UCSD-AML1 (cell line): ENCODE results near the gene DLG4.

ENCODE experiments used
- DNase-seq: peaks from one replicate; lab custom pipeline; 2025; ENCODE audit not compliant: unreplicated experiment; lab: John Stamatoyannopoulos, UW

DLG4 gene

GRCh38 chr17:7219812-7220592 lies at the start of gene DLG4, which contains the start of gene ACADVL:
Gene DLG4, minus strand, starts transcription at chr17:7219836.
Gene ACADVL, plus strand, starts transcription at chr17:7219938. Its CDS starts 47 bp downstream, at chr17:7219985.
- DNase-seq = peak; percentile 82

GRCh38 chr17:7266784-7267183 lies 47.1 kb upstream of the DLG4 start:
- DNase-seq = no peak

- no peak for DNase-seq
Observed at GRCh38 chr17:7263801-7264078, 44.1 kb upstream of the DLG4 start.

- DNase-seq = peak; percentile 44
Observed at GRCh38 chr17:7262935-7263800, 43.5 kb upstream of the DLG4 start.

- no peak for DNase-seq
Observed at GRCh38 chr17:7262192-7262934, 42.7 kb upstream of the DLG4 start, which contains the start of gene CLDN7. Gene CLDN7, minus strand, starts transcription at chr17:7262478. Its CDS starts 435 bp downstream, at chr17:7262043.

- DNase-seq = no peak
Observed at GRCh38 chr17:7261379-7262191, 41.9 kb upstream of the DLG4 start.

- no peak for DNase-seq
Observed at GRCh38 chr17:7260651-7261378, 41.2 kb upstream of the DLG4 start.

- no peak for DNase-seq
Observed at GRCh38 chr17:7260151-7260550, 40.5 kb upstream of the DLG4 start.

- no peak for DNase-seq
Observed at GRCh38 chr17:7259555-7259889, 39.9 kb upstream of the DLG4 start.

- no peak for DNase-seq
Observed at GRCh38 chr17:7258731-7259554, 39.3 kb upstream of the DLG4 start.

- DNase-seq = no peak
Observed at GRCh38 chr17:7256766-7257456, 37.3 kb upstream of the DLG4 start.

GRCh38 chr17:7254511-7254910 lies 34.9 kb upstream of the DLG4 start:
- DNase-seq = no peak

GRCh38 chr17:7253082-7253481 lies 33.4 kb upstream of the DLG4 start:
- DNase-seq = no peak

- peak; percentile 96 for DNase-seq
Observed at GRCh38 chr17:7252176-7253043, 32.8 kb upstream of the DLG4 start, which contains the start of gene ELP5. Gene ELP5, plus strand, starts transcription at chr17:7252215. Its CDS starts 336 bp downstream, at chr17:7252551.

- peak; percentile 98 for DNase-seq
Observed at GRCh38 chr17:7251661-7252175, 32.1 kb upstream of the DLG4 start, which contains the start of gene CTDNEP1. Gene CTDNEP1, minus strand, starts transcription at chr17:7251734. Its CDS starts 438 bp downstream, at chr17:7251296.

GRCh38 chr17:7250695-7251627 lies 31.3 kb upstream of the DLG4 start:
- DNase-seq = no peak
